Measurements from ENCODE around the gene CISTR.
"Not testable (repeated sequence)": the region's sequence is repeated elsewhere in the genome, so short reads cannot be mapped to it uniquely, and the experiment has no call there.

CISTR gene

GRCh38 chr12:53766881-53767280 is 15.1 kb upstream of the CISTR start:
- no peak for DNase-seq (ENCODE audit: low read depth)
- no peak for TF ChIP-seq CTCF (IDR thresholded peaks at IDR 0.05; ENCODE audit: insufficient read depth, low read depth, low read length, missing control alignments)
- no peak overlapping the region for H3K4me3 ChIP-seq (ENCODE audit: low read depth, low read length)

- DNase-seq (ENCODE audit: low read depth), result no peak
- no peak for TF ChIP-seq CTCF (IDR thresholded peaks at IDR 0.05; ENCODE audit: insufficient read depth, low read depth, low read length, missing control alignments)
- H3K4me3 ChIP-seq (ENCODE audit: low read depth, low read length), result no peak overlapping the region
Observed at GRCh38 chr12:53765891-53766290, 14.1 kb upstream of the CISTR start.

DNA sequence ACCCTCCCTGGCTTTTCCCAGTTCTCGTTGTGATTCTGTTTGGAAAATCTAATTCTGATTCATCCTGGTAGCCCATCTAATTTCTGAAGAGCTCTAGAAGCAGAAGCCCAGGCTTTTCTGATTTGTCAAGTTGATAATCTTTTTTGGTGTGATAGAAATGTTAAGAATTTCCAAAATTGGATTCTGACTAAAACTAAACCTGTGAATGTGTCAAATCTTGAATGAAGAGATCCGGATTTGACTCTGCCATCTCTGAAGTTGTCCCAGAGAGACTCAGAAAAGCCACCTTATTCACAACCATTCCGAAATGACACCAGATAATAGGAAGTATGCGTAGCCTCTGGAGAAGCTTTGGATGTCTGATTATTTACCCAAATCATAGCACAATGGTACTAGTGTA is 12.8 kb upstream of the CISTR start:
- DNase-seq (ENCODE audit: low read depth), result no peak
- no peak overlapping the region for H3K4me3 ChIP-seq (ENCODE audit: low read depth, low read length)
- no peak for TF ChIP-seq CTCF (IDR thresholded peaks at IDR 0.05; ENCODE audit: insufficient read depth, low read depth, low read length, missing control alignments)

GRCh38 chr12:53762793-53763192 is 11.0 kb upstream of the CISTR start:
- DNase-seq (ENCODE audit: low read depth); H3K4me3 ChIP-seq (ENCODE audit: low read depth, low read length): not testable (repeated sequence)

DNA sequence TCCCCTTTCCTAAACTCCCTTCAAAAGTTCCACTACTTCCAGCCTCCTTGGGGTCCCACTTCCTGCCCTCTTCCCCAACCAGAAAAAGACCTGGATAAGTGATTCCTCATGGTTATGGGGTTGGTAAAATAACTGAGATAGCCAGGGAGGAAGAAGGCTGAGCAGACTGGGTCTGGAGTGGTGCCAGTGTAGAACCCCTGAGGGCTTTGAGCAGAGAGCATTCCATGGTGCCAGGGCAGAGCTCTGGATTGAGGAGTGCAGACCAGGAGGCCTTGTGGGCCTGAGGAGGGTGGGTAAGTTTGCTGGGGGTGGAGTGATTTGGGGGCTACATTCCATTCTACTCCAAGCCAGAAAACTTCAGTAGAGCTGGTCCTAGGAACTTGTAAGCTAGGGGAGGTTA is 9.5 kb upstream of the CISTR start:
- no peak for DNase-seq (ENCODE audit: low read depth)
- no peak overlapping the region for H3K4me3 ChIP-seq (ENCODE audit: low read depth, low read length)
- no peak for TF ChIP-seq CTCF (IDR thresholded peaks at IDR 0.05; ENCODE audit: insufficient read depth, low read depth, low read length, missing control alignments)

GRCh38 chr12:53759261-53759660 is 7.5 kb upstream of the CISTR start:
- H3K4me3 ChIP-seq (ENCODE audit: low read depth, low read length), result no peak overlapping the region
- DNase-seq (ENCODE audit: low read depth), result no peak
- no peak for TF ChIP-seq CTCF (IDR thresholded peaks at IDR 0.05; ENCODE audit: insufficient read depth, low read depth, low read length, missing control alignments)

GRCh38 chr12:53758730-53759103 is 6.9 kb upstream of the CISTR start:
- DNase-seq (ENCODE audit: low read depth), result no peak
- H3K4me3 ChIP-seq (ENCODE audit: low read depth, low read length), result no peak overlapping the region
- no peak for TF ChIP-seq CTCF (IDR thresholded peaks at IDR 0.05; ENCODE audit: insufficient read depth, low read depth, low read length, missing control alignments)

Data from GM12865 (cell line).